Astrocyte (in vitro differentiated cells and primary cell): Measurements from ENCODE around the gene TMEM222. TPM values are rescaled to one million over a fixed set of nuclear protein-coding genes. Genes with fewer than 3 reads are reported as not detected.
A peak's percentile ranks its signal among the peaks of the same experiment; 100 is the strongest.

Source experiments
- DNase-seq: peaks from one replicate; pipeline ENCODE4 v3.0.0-alpha.2; 2010; ENCODE audit warnings: low read depth
- FAIRE-seq: peaks from 2 replicates; lab custom pipeline; 2011; peaks lifted over from hg19 to GRCh38; lab: Jason Lieb, UNC
- H2AFZ ChIP-seq: 2 replicates; pipeline ENCODE4 v1.6.0; 2012; ENCODE audit warnings: low read depth, low read length, inconsistent platforms
- H3K27ac ChIP-seq: 2 replicates; pipeline ENCODE4 v1.5.1; 2011; ENCODE audit warnings: low read depth, low read length, inconsistent platforms
- H3K27me3 ChIP-seq: 2 replicates; pipeline ENCODE4 v1.6.0; 2011; ENCODE audit warnings: low read length, inconsistent platforms; ENCODE audit not compliant: insufficient read depth
- H3K36me3 ChIP-seq: 2 replicates; pipeline ENCODE4 v1.5.1; 2011; ENCODE audit warnings: low read length, inconsistent platforms; ENCODE audit not compliant: insufficient read depth
- H3K4me1 ChIP-seq: 2 replicates; pipeline ENCODE4 v1.5.1; 2011; ENCODE audit warnings: low read length, inconsistent platforms; ENCODE audit not compliant: insufficient read depth
- H3K4me2 ChIP-seq: 2 replicates; pipeline ENCODE4 v1.6.0; 2012; ENCODE audit warnings: low read length, inconsistent platforms
- H3K4me3 ChIP-seq: 2 replicates; pipeline ENCODE4 v1.5.1; 2011; ENCODE audit warnings: low read depth, mild to moderate bottlenecking, low read length, inconsistent platforms; ENCODE audit not compliant: insufficient read depth
- H3K79me2 ChIP-seq: 2 replicates; pipeline ENCODE4 v1.6.0; 2012; ENCODE audit warnings: mild to moderate bottlenecking, low read length, inconsistent platforms; ENCODE audit not compliant: insufficient read depth
- H3K9ac ChIP-seq: 2 replicates; pipeline ENCODE4 v1.6.0; 2012; ENCODE audit warnings: mild to moderate bottlenecking, low read length, inconsistent platforms
- H3K9me3 ChIP-seq: 2 replicates; pipeline ENCODE4 v1.5.1; 2012; ENCODE audit warnings: low read depth, mild to moderate bottlenecking, low read length, inconsistent platforms; ENCODE audit not compliant: insufficient read depth
- H4K20me1 ChIP-seq: 2 replicates; pipeline ENCODE4 v1.6.0; 2012; ENCODE audit warnings: low read length, inconsistent platforms; ENCODE audit not compliant: insufficient read depth
- H3K27ac Mint-ChIP-seq: one replicate; pipeline ENCODE4 v1.8.0; 2021; ENCODE audit warnings: mild to moderate bottlenecking, mixed read lengths; ENCODE audit not compliant: unreplicated experiment
- H3K27me3 Mint-ChIP-seq: one replicate; pipeline ENCODE4 v1.8.0; 2021; ENCODE audit warnings: low read depth, mixed read lengths; ENCODE audit not compliant: unreplicated experiment
- H3K36me3 Mint-ChIP-seq: one replicate; pipeline ENCODE4 v1.8.0; 2021; ENCODE audit warnings: low read depth, mixed read lengths; ENCODE audit not compliant: unreplicated experiment
- H3K4me1 Mint-ChIP-seq: one replicate; pipeline ENCODE4 v1.8.0; 2021; ENCODE audit warnings: low read depth, mixed read lengths; ENCODE audit not compliant: unreplicated experiment
- H3K4me3 Mint-ChIP-seq: one replicate; pipeline ENCODE4 v1.8.0; 2021; ENCODE audit warnings: mild to moderate bottlenecking, moderate library complexity, mixed read lengths; ENCODE audit not compliant: unreplicated experiment
- H3K9me3 Mint-ChIP-seq: one replicate; pipeline ENCODE4 v1.8.0; 2021; ENCODE audit warnings: mild to moderate bottlenecking, mixed read lengths; ENCODE audit not compliant: unreplicated experiment
- CTCF ChIP-seq: IDR thresholded peaks from 2 replicates; pipeline ENCODE4 v1.5.1; 2011; ENCODE audit warnings: low read depth, mild to moderate bottlenecking, inconsistent platforms, low read length, moderate library complexity; ENCODE audit not compliant: insufficient read depth
- EZH2 ChIP-seq: IDR thresholded peaks from 2 replicates; pipeline ENCODE4 v1.6.1; 2012; ENCODE audit warnings: mild to moderate bottlenecking, low read length, inconsistent platforms; ENCODE audit not compliant: insufficient read depth
- total RNA-seq: library from RNA; stranded (reverse); gene quantifications from 2 replicates; pipeline ENCODE4 v1.2.1, GENCODE V29; 2021

Gene TMEM222
- total RNA-seq, 1 donor from 2014 or later, result 46.0 TPM

- H3K36me3 Mint-ChIP-seq, result peaks cover 32% of the 10 kb centered on the region
- H3K4me2 ChIP-seq, result no peak overlapping the region
- no peak overlapping the region for H3K4me3 ChIP-seq
- no peak for DNase-seq
- H3K27me3 Mint-ChIP-seq, result peaks cover 33% of the 10 kb centered on the region
- H3K4me3 Mint-ChIP-seq, result no peak overlapping the region
- H2AFZ ChIP-seq, result no peak overlapping the region
- no peaks in the 10 kb centered on the region for H4K20me1 ChIP-seq
- H3K9ac ChIP-seq, result no peak overlapping the region
- TF ChIP-seq CTCF, result no peak
- no peak for TF ChIP-seq EZH2
- no peaks in the 10 kb centered on the region for H3K4me1 Mint-ChIP-seq
- H3K79me2 ChIP-seq, result no peaks in the 10 kb centered on the region
- H3K9me3 Mint-ChIP-seq, result no peaks in the 10 kb centered on the region
- no peak overlapping the region for H3K27ac Mint-ChIP-seq
- no peaks in the 10 kb centered on the region for H3K27me3 ChIP-seq
- H3K4me1 ChIP-seq, result no peaks in the 10 kb centered on the region
- H3K9me3 ChIP-seq, result no peaks in the 10 kb centered on the region
- FAIRE-seq, result no peak
- H3K27ac ChIP-seq, result no peak overlapping the region
- H3K36me3 ChIP-seq, result peaks cover 3% of the 10 kb centered on the region
These were observed 36.3 kb downstream of the TMEM222 start for GRCh38 chr1:27358038-27358927.

GRCh38 chr1:27358928-27359313, 37.0 kb downstream of the TMEM222 start:
- no peak overlapping the region for H3K27ac Mint-ChIP-seq
- H3K4me2 ChIP-seq, result no peak overlapping the region
- no peaks in the 10 kb centered on the region for H3K9me3 Mint-ChIP-seq
- H3K36me3 ChIP-seq, result peaks cover 3% of the 10 kb centered on the region
- no peaks in the 10 kb centered on the region for H3K9me3 ChIP-seq
- no peak for FAIRE-seq
- no peak overlapping the region for H3K27ac ChIP-seq
- no peak overlapping the region for H3K4me3 ChIP-seq
- H3K4me3 Mint-ChIP-seq, result no peak overlapping the region
- H3K36me3 Mint-ChIP-seq, result peaks cover 37% of the 10 kb centered on the region
- H3K79me2 ChIP-seq, result no peaks in the 10 kb centered on the region
- no peaks in the 10 kb centered on the region for H3K4me1 Mint-ChIP-seq
- H3K27me3 ChIP-seq, result no peaks in the 10 kb centered on the region
- TF ChIP-seq CTCF (no peak), EZH2 (no peak)
- no peak for DNase-seq
- H4K20me1 ChIP-seq, result no peaks in the 10 kb centered on the region
- H3K4me1 ChIP-seq, result no peaks in the 10 kb centered on the region
- peaks cover 33% of the 10 kb centered on the region for H3K27me3 Mint-ChIP-seq
- no peak overlapping the region for H2AFZ ChIP-seq
- H3K9ac ChIP-seq, result no peak overlapping the region

GRCh38 chr1:27359822-27360158, 37.8 kb downstream of the TMEM222 start:
- no peak overlapping the region for H3K27ac ChIP-seq
- H3K79me2 ChIP-seq, result no peaks in the 10 kb centered on the region
- DNase-seq (no peak), FAIRE-seq (no peak)
- H3K4me3 Mint-ChIP-seq, result peak overlapping the region; percentile 50
- no peaks in the 10 kb centered on the region for H4K20me1 ChIP-seq
- peaks cover 3% of the 10 kb centered on the region for H3K36me3 ChIP-seq
- H3K27me3 Mint-ChIP-seq, result peaks cover 33% of the 10 kb centered on the region
- no peaks in the 10 kb centered on the region for H3K9me3 ChIP-seq
- no peak overlapping the region for H3K9ac ChIP-seq
- H3K4me3 ChIP-seq, result no peak overlapping the region
- H3K27ac Mint-ChIP-seq, result no peak overlapping the region
- H3K36me3 Mint-ChIP-seq, result peaks cover 37% of the 10 kb centered on the region
- no peak overlapping the region for H2AFZ ChIP-seq
- peak overlapping the region; percentile 71 for H3K4me2 ChIP-seq
- peaks cover under 1% of the 10 kb centered on the region for H3K4me1 ChIP-seq
- TF ChIP-seq EZH2 (no peak), CTCF (no peak)
- H3K27me3 ChIP-seq, result no peaks in the 10 kb centered on the region
- no peaks in the 10 kb centered on the region for H3K4me1 Mint-ChIP-seq
- H3K9me3 Mint-ChIP-seq, result no peaks in the 10 kb centered on the region
